Iris pigment epithelial cell (primary cell): Measurements from ENCODE around the gene SLC44A3.

Source experiments
- DNase-seq: peaks from one replicate; pipeline ENCODE4 v3.0.0-alpha.2; 2011; ENCODE audit warnings: low read depth

Gene SLC44A3

DNA sequence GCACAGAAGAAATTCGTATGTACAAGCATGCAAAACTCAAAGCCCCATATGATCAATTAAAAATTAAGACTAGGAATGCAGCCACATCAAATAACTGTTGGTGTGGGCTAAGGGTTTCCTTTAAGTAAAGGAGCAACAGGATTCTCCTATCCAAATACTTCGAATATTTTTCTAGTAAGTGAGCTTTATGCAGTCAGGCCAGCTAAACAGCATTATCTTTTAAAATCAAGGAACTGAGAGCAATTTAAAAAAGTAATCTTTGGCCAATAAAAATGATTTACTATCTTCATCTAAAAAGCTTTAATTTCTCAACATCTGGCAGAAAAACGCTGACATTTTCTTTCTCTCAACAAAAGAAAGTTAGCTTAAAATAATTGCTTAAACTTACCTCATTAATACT is 87.0 kb downstream of the SLC44A3 start:
- no peak for DNase-seq

- no peak for DNase-seq
These were observed 88.0 kb downstream of the SLC44A3 start for GRCh38 chr1:94908190-94908589.

DNA sequence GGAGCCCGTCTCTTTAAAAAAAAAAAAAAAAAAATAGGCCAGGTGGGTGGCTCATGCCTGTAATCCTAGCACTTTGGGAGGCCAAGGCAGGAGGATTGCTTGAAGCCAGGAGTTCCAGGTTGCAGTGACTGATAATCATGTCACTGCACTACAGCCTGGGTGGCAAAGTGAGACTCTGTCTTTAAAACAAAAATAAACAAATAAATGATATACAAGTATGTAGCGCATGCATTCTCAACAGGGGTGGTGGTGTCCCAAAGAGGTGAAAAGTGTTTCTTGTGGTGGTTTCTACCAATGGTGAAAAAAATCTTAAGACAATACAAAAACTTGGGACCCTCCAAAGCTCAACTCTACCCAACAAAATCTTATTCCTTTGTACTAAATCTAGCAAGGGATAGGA is 88.8 kb downstream of the SLC44A3 start:
- DNase-seq, result no peak

GRCh38 chr1:94909486-94909885 is 89.3 kb downstream of the SLC44A3 start:
- no peak for DNase-seq

DNA sequence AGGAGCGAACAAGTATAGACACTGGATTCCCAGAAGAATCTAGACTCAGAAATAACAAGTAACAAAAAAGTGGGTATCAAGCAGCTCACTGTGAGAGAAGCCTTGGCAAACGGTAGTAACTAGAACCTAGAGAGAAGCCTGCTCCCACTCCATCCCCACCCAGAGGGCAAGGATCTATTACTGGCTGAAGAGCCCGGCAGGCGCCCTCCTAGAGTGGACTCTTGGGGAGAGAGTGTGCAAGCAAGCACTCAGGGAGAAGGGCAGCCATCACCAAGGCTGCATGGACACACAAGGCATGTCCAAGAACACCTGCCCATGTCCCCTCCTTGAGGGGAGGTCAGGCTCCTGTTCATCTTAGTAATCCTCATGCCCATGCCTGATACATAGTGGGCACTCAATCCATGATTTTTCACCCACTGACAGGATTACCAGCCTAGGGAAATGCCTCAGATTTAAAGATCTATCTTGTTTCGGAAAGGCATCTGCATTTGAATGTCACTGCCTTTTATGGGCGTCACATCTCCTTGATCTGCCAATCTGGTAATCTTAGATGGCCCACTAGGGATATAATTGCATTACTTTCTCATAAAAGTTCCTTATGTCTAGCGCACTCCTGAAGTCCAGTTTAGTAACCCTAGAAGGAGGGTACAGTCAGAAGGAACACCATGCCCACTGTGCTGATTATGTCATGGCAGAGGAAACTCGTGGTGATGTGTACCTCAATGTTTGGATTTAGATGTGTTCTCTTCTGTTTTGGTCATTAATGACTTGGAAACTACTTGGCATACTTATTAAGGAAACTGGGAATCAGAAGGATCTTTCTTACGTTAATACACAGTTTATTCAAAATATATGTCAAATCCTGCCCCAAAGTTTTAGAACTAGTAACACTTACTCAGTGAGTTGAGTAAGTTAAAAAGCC is 92.4 kb downstream of the SLC44A3 start:
- no peak for DNase-seq

GRCh38 chr1:94917251-94917650 is 97.1 kb downstream of the SLC44A3 start:
- DNase-seq, result no peak

DNA sequence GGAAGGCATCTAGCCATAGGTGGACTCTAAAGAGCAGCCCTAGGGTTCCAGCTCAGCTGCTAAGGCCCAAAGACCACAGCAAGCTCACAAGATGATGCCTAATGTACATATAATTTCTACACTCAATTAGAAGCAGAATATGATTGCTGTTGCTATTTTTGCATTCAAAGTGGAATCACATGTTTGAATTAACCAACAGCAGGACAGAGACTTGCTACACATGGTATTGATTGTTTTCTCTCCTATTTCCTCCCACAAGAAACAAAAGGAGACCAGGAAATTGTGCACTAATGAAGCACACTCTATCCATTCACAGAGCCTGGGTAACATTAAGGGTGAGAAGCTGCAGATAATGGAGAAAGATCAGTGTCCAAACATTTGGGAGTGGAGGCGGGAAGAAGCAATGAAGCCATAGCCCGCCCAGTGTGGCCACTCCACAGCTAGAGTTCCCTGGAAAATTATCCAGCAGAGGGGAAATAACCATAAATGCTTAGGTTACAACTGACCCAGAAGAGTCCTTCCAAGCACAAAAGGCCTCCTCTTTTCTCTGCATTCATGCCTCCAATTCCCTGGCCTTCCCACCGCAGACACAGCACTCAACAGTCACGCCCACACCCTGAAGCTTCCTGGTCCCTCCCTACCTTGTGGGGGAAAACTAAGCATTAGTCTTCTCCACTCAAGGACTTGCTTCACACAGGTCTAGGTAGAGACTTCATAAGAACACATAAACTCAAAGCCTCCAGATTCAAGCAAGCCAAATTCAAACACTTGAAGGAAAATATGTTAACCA is 99.3 kb downstream of the SLC44A3 start:
- no peak for DNase-seq

- no peak for DNase-seq
These were observed 99.9 kb downstream of the SLC44A3 start for GRCh38 chr1:94920061-94920460.

GRCh38 chr1:94921977-94922376 is 101.8 kb downstream of the SLC44A3 start:
- DNase-seq, result no peak

DNA sequence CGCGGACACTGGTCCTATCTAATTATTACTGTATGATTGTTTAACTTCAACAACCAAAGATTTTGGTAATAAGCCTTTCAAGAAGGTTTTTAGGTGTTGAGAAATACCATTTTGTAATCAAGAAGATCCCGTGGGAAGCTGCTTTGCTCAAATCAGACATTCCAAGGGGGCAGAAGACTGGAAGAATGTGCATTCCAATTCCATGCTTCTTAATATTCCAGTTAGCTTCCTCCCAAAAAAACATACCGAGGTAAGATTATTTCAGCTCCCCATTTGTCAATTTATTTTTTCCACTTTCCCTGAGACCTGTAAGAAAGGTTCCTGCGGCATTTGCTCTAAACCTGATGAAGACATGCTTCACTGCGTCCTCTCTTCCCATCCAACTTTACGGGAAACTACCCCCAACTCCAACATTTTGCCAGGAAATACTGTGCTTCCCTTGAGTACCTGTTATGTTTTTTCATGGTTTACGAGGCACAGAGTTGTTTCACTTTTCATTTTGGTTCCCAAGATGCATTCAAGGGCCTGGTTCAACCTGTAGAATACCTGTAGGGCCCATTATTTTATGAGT is 102.7 kb downstream of the SLC44A3 start:
- peak; percentile 59 for DNase-seq

- no peak for DNase-seq
These were observed 104.8 kb downstream of the SLC44A3 start for GRCh38 chr1:94925004-94925403.

GRCh38 chr1:94925561-94926125 is 105.5 kb downstream of the SLC44A3 start:
- peak; percentile 81 for DNase-seq

DNA sequence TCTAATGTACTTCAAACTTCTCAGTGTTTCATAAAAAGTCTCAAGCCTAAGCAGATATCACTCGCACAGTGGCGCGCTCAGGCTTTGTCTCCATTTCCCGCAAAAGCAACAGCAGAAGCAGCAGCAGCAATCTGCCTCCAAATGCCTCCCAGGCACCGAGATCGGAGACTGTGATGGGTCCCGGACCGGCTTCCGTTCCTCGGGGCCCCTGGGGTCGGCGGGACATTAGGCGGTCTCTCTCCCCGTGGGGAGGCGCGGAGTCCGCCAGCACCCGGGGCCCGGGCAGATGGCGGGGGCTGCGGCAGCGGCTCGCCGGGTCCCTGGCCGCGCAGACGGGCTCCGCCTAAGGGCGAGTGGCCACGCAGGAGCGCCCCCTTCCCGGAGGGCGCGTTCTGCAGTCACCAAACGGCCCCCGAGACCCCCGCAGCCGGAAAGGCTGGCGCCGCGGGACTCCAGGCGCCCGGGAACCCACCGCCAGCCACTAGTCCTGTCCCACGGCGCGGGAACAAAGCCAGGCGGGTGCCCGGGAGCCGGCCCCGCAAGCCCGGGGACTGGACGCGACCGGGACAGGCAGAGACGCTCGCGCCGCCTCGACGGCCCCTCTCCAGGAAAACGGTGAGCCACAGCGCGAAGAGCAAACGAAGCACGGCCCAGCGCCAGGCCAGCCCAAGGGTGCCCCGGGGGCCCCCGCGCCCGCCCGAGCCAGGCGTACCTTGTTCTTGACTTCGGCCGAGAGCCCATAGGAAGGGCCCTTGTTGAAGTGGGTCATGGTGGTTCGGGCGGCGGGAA is 106.2 kb downstream of the SLC44A3 start:
- no peak for DNase-seq

- DNase-seq, result peak; percentile 97
These were observed 106.8 kb downstream of the SLC44A3 start, which contains the start of gene CNN3 for GRCh38 chr1:94926915-94927404. CNN3 (minus strand) TSS chr1:94927110; CDS start chr1:94926894, 216 bp downstream.

DNA sequence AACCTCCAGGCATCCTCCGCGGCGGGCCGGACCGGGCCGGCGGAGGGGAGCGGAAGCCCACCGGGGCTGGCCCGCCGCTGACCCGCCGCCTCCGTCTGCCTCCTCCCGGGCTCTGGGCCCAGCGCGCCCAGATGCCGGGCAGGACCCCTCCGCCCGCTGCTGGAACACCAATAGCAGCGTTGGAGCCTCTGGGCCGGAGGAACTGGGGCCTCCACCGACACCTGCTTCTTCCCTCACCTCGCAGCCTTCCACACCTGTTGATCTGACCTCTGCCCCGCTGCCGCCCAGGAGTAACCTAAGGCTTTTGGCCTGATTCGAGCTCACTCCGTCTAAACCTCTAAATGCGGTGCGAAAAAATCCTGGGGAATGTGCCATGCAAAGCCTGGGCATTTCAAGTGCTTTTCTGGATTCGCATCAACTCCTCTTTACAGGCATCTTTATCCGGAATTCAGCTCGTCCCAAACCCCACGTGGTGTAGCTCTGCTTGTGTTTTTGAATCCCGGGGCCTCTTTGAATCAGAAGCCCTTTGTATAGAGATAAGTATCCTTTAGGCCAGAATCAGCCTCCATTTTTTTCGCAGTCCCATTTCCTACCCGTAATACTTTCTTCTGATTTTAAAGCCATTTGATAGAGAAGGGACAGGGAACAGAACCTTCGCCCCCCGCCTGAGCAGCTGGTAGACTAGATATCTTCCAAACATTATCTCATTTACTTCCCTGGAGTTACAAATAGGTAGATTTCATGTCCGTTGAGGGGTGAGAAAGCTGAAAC is 107.4 kb downstream of the SLC44A3 start:
- DNase-seq, result no peak

DNA sequence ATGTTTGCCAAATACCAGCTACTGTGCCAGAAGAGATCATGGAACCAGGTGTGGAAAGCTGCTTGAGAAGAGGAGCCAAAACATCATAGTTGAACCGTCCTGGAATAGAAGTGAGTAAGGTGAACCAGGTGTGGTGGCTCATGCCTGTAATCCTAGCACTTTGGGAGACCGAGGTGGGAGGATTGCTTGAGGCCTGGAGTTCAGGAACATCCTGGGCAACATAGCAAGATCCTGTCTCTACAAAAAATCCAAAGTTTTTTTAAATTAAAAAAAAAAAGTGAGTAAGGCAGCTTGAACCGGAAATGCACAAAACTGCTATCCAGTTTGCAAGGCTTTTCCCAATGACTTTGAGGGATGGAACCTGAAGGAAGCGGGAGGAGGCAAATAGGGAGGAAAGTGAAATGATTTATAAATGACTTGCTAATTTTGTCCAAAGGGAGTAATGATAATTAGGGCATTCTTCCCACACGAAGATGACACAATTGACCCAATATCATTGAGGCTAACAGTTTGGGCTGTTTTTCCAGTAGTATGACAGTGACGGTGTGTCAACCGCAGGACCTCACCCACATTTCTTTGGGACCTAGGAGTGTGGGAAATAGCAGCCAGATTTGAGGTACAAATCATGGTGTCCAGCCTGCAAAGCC is 108.3 kb downstream of the SLC44A3 start:
- no peak for DNase-seq

GRCh38 chr1:94929351-94930217 is 109.4 kb downstream of the SLC44A3 start:
- DNase-seq, result no peak

DNA sequence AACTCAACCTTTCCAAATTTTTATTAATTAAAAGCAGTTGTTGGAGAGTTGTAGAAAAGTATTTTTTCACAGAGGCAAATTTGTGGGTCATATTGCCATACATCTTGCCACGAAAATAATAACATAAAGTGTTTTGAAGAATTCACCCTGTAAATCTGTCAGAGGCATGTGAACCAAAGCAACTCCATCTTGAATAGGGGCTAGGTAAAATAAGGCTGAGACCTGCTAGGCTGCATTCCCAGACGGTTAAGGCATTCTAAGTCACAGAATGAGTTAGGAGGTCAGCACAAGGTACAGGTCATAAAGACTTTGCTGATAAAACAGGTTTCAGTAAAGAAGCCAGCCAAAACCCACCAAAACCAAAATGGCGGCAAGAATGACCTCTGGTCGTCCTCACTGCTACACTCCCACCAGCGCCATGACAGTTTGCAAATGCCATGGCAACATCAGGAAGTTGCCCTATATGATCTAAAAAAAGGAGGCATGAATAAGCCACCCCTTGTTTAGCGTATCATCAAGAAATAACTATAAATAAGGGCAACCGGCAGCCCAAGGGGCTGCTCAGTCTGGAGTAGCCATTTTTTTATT is 111.2 kb downstream of the SLC44A3 start:
- DNase-seq, result no peak

- DNase-seq, result no peak
These were observed 114.4 kb downstream of the SLC44A3 start for GRCh38 chr1:94934551-94934950.
